Liver (tissue), 9 donors: ENCODE data around the gene CUX1. TPM values are rescaled to one million over a fixed set of nuclear protein-coding genes. Genes with fewer than 3 reads are reported as not detected.

Experiments
- DNase-seq: peaks from one replicate; pipeline ENCODE4 v3.0.0-alpha.2; 2017; ENCODE audit warnings: low spot score
- H3K27ac ChIP-seq, 2 donors: one replicate each; pipeline ENCODE4 v1.7.0; 2013; ENCODE audit warnings: inconsistent platforms in 2 of 2, low read length in 2 of 2, control low read depth in 1 of 2, low read depth in 1 of 2, mild to moderate bottlenecking in 1 of 2
- H3K27me3 ChIP-seq, 4 donors: one replicate each; pipeline versions ENCODE4 v1.6.1 to v1.7.0; 2013; ENCODE audit warnings: low read length in 3 of 4, inconsistent platforms in 1 of 4, mild to moderate bottlenecking in 1 of 4, moderate library complexity in 1 of 4; ENCODE audit not compliant: control insufficient read depth in 4 of 4, insufficient read depth in 4 of 4
- H3K36me3 ChIP-seq, 4 donors: one replicate each; pipeline versions ENCODE4 v1.6.1 to v1.7.0; 2013; ENCODE audit warnings: low read length in 3 of 4, mild to moderate bottlenecking in 3 of 4, low read depth in 1 of 4, moderate library complexity in 1 of 4; ENCODE audit not compliant: control insufficient read depth in 4 of 4, insufficient read depth in 3 of 4
- H3K4me1 ChIP-seq, 4 donors: one replicate each; pipeline versions ENCODE4 v1.6.1 to v1.7.0; 2013; ENCODE audit warnings: low read length in 3 of 4, mild to moderate bottlenecking in 3 of 4, moderate library complexity in 1 of 4; ENCODE audit not compliant: control insufficient read depth in 4 of 4, insufficient read depth in 4 of 4
- H3K4me3 ChIP-seq, 3 donors: one replicate each; pipeline versions ENCODE4 v1.6.1 to v1.7.0; 2013; ENCODE audit warnings: low read length in 3 of 3, control low read depth in 1 of 3, low read depth in 1 of 3, mild to moderate bottlenecking in 1 of 3
- H3K9ac ChIP-seq, 2 donors: one replicate each; pipeline ENCODE4 v1.7.0; 2013; ENCODE audit warnings: low read length in 2 of 2, mild to moderate bottlenecking in 2 of 2, moderate library complexity in 2 of 2, control low read depth in 1 of 2, low read depth in 1 of 2
- H3K9me3 ChIP-seq, 4 donors: one replicate each; pipeline versions ENCODE4 v1.6.1 to v1.7.0; 2013; ENCODE audit warnings: low read length in 3 of 4; ENCODE audit not compliant: control insufficient read depth in 4 of 4
- ATF3 ChIP-seq: IDR thresholded peaks from 2 replicates; pipeline ENCODE4 v1.6.1; 2016; ENCODE audit warnings: antibody characterized with exemption
- CTCF ChIP-seq: fragments of 150-350 bp; IDR thresholded peaks from 2 replicates; pipeline ENCODE4 v1.5.1; 2017; ENCODE audit warnings: improper control_type of control experiment, low read depth, low read length; ENCODE audit not compliant: missing input control
- EGR1 ChIP-seq, 2 donors: IDR thresholded peaks; 2 replicates each; pipeline ENCODE4 v1.6.1; 2016 to 2018; ENCODE audit warnings: antibody characterized with exemption in 2 of 2, low read depth in 2 of 2
- FOXA1 ChIP-seq: IDR thresholded peaks from 2 replicates; pipeline ENCODE4 v1.6.1; 2016; ENCODE audit warnings: antibody characterized with exemption
- FOXA2 ChIP-seq: IDR thresholded peaks from 2 replicates; pipeline ENCODE4 v1.6.1; 2016; ENCODE audit warnings: antibody characterized with exemption
- HNF4A ChIP-seq, 2 donors: conservative IDR thresholded peaks; 2 replicates each; pipeline ENCODE4 v1.6.1; 2016; ENCODE audit warnings: antibody characterized with exemption in 2 of 2, mild to moderate bottlenecking in 2 of 2
- HNF4G ChIP-seq: IDR thresholded peaks from 2 replicates; pipeline ENCODE4 v1.6.1; 2016; ENCODE audit warnings: antibody characterized with exemption
- JUND ChIP-seq, 2 donors: IDR thresholded peaks; 2 replicates each; pipeline ENCODE4 v1.6.1; 2016; ENCODE audit warnings: antibody characterized with exemption in 2 of 2
- MAX ChIP-seq: IDR thresholded peaks from 2 replicates; pipeline ENCODE4 v1.6.1; 2016; ENCODE audit warnings: antibody characterized with exemption
- NR2F2 ChIP-seq: IDR thresholded peaks from 2 replicates; pipeline ENCODE4 v1.6.1; 2016; ENCODE audit warnings: antibody characterized with exemption
- RAD21 ChIP-seq, 2 donors: IDR thresholded peaks; 2 replicates each; pipeline ENCODE4 v1.6.1; 2016; ENCODE audit warnings: antibody characterized with exemption in 2 of 2, mild to moderate bottlenecking in 2 of 2
- REST ChIP-seq: IDR thresholded peaks from 2 replicates; pipeline ENCODE4 v1.6.1; 2016; ENCODE audit warnings: antibody characterized with exemption, mild to moderate bottlenecking
- RXRA ChIP-seq, 2 donors: IDR thresholded peaks; 2 replicates each; pipeline ENCODE4 v1.6.1; 2017 to 2018; ENCODE audit warnings: antibody characterized with exemption in 2 of 2, mild to moderate bottlenecking in 1 of 2
- SP1 ChIP-seq: IDR thresholded peaks from 2 replicates; pipeline ENCODE4 v1.6.1; 2018; ENCODE audit warnings: antibody characterized with exemption, mild to moderate bottlenecking
- TAF1 ChIP-seq: conservative IDR thresholded peaks from 2 replicates; pipeline ENCODE4 v1.6.1; 2016; ENCODE audit warnings: antibody characterized with exemption, mild to moderate bottlenecking
- YY1 ChIP-seq: IDR thresholded peaks from 2 replicates; pipeline ENCODE4 v1.6.1; 2016; ENCODE audit warnings: antibody characterized with exemption, mild to moderate bottlenecking
- ZBTB33 ChIP-seq: IDR thresholded peaks from 2 replicates; pipeline ENCODE4 v1.6.1; 2016; ENCODE audit warnings: antibody characterized with exemption
- whole genome bisulfite sequencing: extraction: QIAGEN DNeasy Blood & Tissue Kit; methylation state at CpG from one replicate; pipeline ENCODE4 v1.1.7; 2013; 5-methylcytosine and 5-hydroxymethylcytosine counted together
- polyA plus RNA-seq, 2 donors: library from polyadenylated mRNA; stranded (reverse) in 1 of 2; unstranded in 1 of 2; fragments of 200-250 nt in 1 of 2; fragments of >200 nt in 1 of 2; fragmentation: Nextera tagmentation in 1 of 2; extraction: Ambion mirVana in 1 of 2; gene quantifications; one replicate each; pipeline versions ENCODE4 v1.2.1 to v1.2.3, GENCODE V29; 2013 to 2015
- total RNA-seq, 2 donors: library from RNA; depleted of rRNA; stranded (reverse); fragments of >200 nt; gene quantifications; one replicate each; pipeline ENCODE4 v1.2.3, GENCODE V29; 2014
- donor health status: healthy.
- donor health status: healthy.
- donor health status: healthy.
- donor health status: healthy.
- donor health status: healthy.

The CUX1 gene
- total and polyA plus RNA-seq, 4 donors: 18.6 to 40.6 (median 21.4) TPM

- 92% methylated on average over 5 of the region's 5 CpGs for WGBS
- DNase-seq: no peak
- TF ChIP-seq EGR1 (IDR thresholded peaks at IDR 0.05; ENCODE audit: low read depth in 2 of 2) (no peak), TAF1 (no peak), RXRA (IDR thresholded peaks at IDR 0.05) (no peak), HNF4G (no peak), NR2F2 (no peak), ZBTB33 (no peak), MAX (no peak), ATF3 (no peak), JUND (IDR thresholded peaks at IDR 0.05) (no peak), YY1 (no peak), CTCF (no peak), HNF4A (conservative IDR thresholded peaks at IDR 0.05) (no peak)
These were observed 159.0 kb downstream of the CUX1 start for GRCh38 chr7:101976411-101976810.

GRCh38 chr7:101977249-101977648 is 159.8 kb downstream of the CUX1 start:
- no peak overlapping the region for H3K27ac ChIP-seq
- no peak overlapping the region for H3K9ac ChIP-seq
- no peak overlapping the region for H3K4me3 ChIP-seq
- no peaks in the 10 kb centered on the region for H3K9me3 ChIP-seq
- peaks cover 0 to 4% (median 0%) of the 10 kb centered on the region in 4 donors for H3K4me1 ChIP-seq
- 92% methylated on average over 4 of the region's 4 CpGs for WGBS
- DNase-seq: no peak
- H3K36me3 ChIP-seq: peaks cover 0 to 1% (median 0%) of the 10 kb centered on the region in 4 donors
- TF ChIP-seq FOXA1 (no peak), ZBTB33 (no peak), RAD21 (IDR thresholded peaks at IDR 0.05) (no peak), YY1 (no peak), EGR1 (IDR thresholded peaks at IDR 0.05; ENCODE audit: low read depth in 2 of 2) (no peak), TAF1 (no peak), RXRA (IDR thresholded peaks at IDR 0.05) (no peak), JUND (IDR thresholded peaks at IDR 0.05) (no peak), MAX (no peak), FOXA2 (no peak), NR2F2 (no peak), REST (no peak), ATF3 (no peak), HNF4G (no peak), SP1 (no peak)
- H3K27me3 ChIP-seq: no peaks in the 10 kb centered on the region

More at GRCh38 chr7:101976411-101976810, 159.0 kb downstream of the CUX1 start:
- Histone ChIP-seq H3K27ac (no peak overlapping the region), H3K4me1 (peaks cover 0 to 4% (median 0%) of the 10 kb centered on the region in 4 donors), H3K9ac (no peak overlapping the region), H3K4me3 (no peak overlapping the region), H3K9me3 (no peaks in the 10 kb centered on the region), H3K27me3 (no peaks in the 10 kb centered on the region), H3K36me3 (peaks cover 0 to 1% (median 0%) of the 10 kb centered on the region in 4 donors)
